ENCODE data around the gene NTSR1. TPM values are rescaled to one million over a fixed set of nuclear protein-coding genes. Genes with fewer than 3 reads are reported as not detected.

The NTSR1 gene
- total RNA-seq, 4 donors from 2014 or later, result 0.76 TPM; not detected in 3

DNA sequence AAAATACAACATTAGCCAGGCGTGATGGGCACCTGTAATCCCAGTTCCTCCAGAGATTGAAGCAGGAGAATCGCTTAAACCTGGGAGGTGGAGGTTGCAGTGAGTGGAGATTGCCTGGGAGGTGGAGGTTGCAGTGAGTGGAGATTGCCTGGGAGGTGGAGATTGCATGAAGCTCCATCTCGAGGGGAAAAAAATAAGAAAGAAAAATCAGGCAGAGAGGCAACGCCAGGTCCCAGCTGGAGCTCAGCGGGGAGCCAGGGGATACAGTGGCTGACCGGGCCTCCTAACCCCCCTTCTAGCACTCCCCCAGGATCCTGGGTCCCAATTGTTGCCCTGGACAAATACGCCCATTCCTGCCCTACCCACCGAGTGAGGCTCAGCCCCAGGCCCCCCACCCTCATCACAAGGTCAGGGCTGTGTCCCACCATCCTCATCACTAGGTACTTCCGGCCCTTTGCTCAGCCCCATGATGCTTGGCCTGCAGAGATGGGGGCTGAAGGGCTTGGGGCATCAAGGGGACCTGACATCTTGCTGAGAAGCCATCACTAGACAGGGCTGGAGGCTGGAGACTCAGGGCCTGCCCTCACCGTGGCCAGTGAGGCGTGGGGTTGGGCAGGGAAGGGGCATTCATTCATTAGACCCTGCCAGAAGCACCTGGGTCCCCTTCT lies 97.9 kb downstream of the NTSR1 start:
- peak overlapping the region in 3 of 4 donors; percentile 83 to 98 (median 86) for H3K27ac ChIP-seq
- no peaks in the 10 kb centered on the region for H3K9me3 ChIP-seq
- H3K27me3 ChIP-seq, result no peaks in the 10 kb centered on the region
- peaks cover 0 to 42% (median 0%) of the 10 kb centered on the region in 3 donors for H3K36me3 ChIP-seq
- H3K4me3 ChIP-seq, result peak overlapping the region in 3 of 4 donors; percentile 87 to 97 (median 95)
- TF ChIP-seq, protein P1, sequence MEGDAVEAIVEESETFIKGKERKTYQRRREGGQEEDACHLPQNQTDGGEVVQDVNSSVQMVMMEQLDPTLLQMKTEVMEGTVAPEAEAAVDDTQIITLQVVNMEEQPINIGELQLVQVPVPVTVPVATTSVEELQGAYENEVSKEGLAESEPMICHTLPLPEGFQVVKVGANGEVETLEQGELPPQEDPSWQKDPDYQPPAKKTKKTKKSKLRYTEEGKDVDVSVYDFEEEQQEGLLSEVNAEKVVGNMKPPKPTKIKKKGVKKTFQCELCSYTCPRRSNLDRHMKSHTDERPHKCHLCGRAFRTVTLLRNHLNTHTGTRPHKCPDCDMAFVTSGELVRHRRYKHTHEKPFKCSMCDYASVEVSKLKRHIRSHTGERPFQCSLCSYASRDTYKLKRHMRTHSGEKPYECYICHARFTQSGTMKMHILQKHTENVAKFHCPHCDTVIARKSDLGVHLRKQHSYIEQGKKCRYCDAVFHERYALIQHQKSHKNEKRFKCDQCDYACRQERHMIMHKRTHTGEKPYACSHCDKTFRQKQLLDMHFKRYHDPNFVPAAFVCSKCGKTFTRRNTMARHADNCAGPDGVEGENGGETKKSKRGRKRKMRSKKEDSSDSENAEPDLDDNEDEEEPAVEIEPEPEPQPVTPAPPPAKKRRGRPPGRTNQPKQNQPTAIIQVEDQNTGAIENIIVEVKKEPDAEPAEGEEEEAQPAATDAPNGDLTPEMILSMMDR (IDR thresholded peaks at IDR 0.05), result no peak
- TF ChIP-seq POLR2A (IDR thresholded peaks at IDR 0.05), result no peak
- peaks cover 3 to 32% (median 17%) of the 10 kb centered on the region in 4 donors for H3K4me1 ChIP-seq
- no peak for DNase-seq

DNA sequence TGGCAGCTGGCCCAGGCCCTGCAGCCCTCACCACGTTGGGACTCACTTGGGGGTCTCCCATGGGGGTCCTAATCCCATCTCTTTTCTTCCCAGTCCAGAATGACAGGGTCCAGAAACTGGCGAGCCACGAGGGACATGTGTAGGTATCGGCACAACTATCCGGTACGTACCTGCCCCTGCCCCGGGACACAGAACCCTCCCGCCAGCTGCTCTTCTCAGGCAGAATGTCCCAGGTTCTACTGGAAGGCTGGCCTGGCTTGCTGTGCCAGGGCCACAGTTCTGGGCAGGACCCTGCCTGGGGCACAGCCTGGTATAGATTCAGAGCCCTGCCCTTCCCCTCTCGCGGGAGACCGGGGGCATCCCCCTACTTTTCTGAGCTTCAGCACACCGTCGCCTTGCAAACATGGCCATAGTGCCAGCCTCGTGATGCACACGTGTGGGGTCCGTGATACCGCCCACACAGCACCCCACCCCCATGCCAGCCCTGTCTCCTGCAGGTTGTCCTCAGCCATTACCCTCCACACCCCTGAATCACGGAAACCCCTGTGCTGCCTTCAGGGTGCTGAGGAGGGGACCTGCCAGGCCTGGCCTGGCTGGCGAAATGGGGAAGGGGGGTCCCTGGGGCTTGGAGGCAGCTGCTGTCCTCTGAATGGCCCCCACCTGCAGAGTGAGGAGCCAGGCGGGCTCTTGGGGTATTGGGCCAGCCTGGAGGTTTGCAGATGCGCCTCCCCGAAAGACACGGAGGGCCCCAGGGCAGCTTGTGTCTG lies 99.0 kb downstream of the NTSR1 start:
- Histone ChIP-seq H3K27ac (peak overlapping the region in 1 of 4 donors; percentile 5), H3K27me3 (no peaks in the 10 kb centered on the region), H3K36me3 (peaks cover 0 to 53% (median 0%) of the 10 kb centered on the region in 3 donors), H3K4me1 (peaks cover 3 to 32% (median 17%) of the 10 kb centered on the region in 4 donors), H3K9me3 (no peaks in the 10 kb centered on the region), H3K4me3 (no peak overlapping the region)
- TF ChIP-seq POLR2A (IDR thresholded peaks at IDR 0.05), result no peak
- TF ChIP-seq, protein P1 (IDR thresholded peaks at IDR 0.05), result no peak
- DNase-seq, result no peak

DNA sequence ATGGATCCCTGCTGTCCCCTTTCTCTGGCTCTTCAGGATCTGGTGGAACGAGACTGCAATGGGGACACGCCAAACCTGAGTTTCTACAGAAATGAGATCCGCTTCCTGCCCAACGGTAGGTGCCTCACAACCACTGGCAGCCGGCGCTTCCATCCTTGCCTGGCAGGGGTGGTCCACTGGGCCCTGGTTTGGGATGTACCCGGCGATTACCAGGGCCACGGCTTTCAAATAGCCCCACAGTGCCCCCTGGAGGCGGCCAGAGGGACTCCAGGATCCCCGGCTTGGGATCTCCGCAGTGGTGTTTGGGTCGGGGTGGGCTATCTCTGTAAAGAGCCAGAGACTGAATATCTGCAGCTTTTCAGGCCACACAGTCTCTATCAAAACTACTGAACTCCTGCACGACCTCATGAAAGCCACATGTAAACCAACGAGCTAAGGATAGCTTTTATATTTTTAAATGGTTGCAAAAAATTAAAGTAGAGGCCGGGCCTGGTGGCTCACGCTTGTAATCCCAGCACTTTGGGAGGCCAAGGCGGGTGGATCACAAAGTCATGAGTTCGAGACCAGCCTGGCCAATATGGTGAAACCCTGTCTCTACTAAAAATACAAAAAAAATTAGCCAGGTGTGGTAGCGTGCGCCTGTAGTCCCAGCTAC lies 99.7 kb downstream of the NTSR1 start:
- Histone ChIP-seq H3K9me3 (no peaks in the 10 kb centered on the region), H3K27ac (no peak overlapping the region), H3K36me3 (peaks cover 0 to 58% (median 0%) of the 10 kb centered on the region in 3 donors), H3K4me3 (no peak overlapping the region), H3K27me3 (no peaks in the 10 kb centered on the region), H3K4me1 (peaks cover 3 to 32% (median 17%) of the 10 kb centered on the region in 4 donors)
- TF ChIP-seq POLR2A (IDR thresholded peaks at IDR 0.05), result no peak
- TF ChIP-seq, protein P1 (IDR thresholded peaks at IDR 0.05), result peak; percentile 80 to 95 (median 82)
- peak; percentile 73 to 83 (median 80) for DNase-seq

DNA sequence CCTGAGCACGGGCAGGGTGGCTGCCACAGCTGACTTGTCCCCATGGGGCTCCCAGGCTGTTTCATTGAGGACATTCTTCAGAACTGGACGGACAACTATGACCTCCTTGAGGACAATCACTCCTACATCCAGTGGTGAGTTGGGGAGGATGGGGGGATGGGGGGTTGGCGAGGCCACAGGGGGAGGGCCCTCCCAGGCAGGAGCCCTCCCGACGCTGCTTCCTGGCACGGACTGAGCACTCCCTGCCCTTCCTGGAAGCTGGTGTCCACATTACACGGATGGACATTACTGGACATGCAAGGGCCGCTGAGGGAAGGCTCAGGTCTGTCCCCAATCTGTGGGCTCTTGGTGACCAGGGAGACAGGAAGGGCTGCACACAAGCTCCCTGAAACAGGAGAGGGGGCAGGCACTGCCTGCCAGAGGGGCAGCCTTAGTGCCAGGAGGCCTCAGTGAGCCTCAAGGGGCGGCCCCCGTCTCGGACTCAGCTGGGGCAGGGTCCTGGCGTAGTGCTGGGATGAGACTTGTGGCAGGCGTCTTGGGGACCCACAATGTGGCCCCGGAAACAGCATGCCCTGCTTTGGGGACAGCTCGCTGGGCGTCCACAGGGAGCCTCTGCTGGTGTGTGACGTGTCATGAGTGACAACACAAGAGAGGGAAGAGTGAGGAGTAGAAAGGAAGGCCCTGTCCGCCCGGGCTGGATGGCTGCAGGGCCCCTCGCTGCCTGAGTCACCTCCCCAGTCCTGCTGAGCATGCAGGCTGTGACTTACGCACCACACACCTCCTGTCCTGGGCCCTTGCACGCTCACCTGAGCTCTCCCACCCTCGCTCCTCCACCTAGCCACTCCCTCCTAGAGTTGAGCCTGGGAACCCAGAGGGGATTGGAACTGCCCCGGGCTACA lies 101.1 kb downstream of the NTSR1 start:
- no peak for TF ChIP-seq POLR2A (IDR thresholded peaks at IDR 0.05)
- TF ChIP-seq, protein P1 (IDR thresholded peaks at IDR 0.05), result no peak
- H3K9me3 ChIP-seq, result no peaks in the 10 kb centered on the region
- peaks cover 0 to 28% (median 16%) of the 10 kb centered on the region in 4 donors for H3K4me1 ChIP-seq
- no peak overlapping the region for H3K4me3 ChIP-seq
- peaks cover 0 to 62% (median 0%) of the 10 kb centered on the region in 3 donors for H3K36me3 ChIP-seq
- no peak overlapping the region for H3K27ac ChIP-seq
- H3K27me3 ChIP-seq, result peaks cover 0 to under 1% of the 10 kb centered on the region in 2 donors
- DNase-seq, result no peak

DNA sequence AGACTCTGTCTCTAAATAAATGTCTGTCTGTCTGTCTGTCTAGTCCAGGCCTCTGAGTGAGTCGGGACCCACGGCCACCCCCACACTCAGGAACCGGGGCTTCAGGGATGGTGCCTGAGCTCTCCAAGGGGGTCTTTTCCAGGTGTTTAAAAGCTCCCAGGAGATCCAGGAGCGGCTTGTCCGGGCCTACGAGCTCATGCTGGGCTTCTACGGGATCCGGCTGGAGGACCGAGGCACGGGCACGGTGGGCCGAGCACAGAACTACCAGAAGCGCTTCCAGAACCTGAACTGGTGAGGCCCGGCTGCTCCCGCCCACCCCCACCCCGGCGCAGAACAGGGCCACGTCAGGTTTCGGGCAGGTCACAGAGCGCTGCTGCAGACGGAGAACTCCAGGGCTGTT lies 102.7 kb downstream of the NTSR1 start:
- Histone ChIP-seq H3K9me3 (no peaks in the 10 kb centered on the region), H3K4me3 (no peak overlapping the region), H3K27me3 (peaks cover 0 to 16% of the 10 kb centered on the region in 2 donors), H3K36me3 (peaks cover 0 to 62% (median 0%) of the 10 kb centered on the region in 3 donors), H3K27ac (no peak overlapping the region), H3K4me1 (peaks cover 0 to 35% (median 16%) of the 10 kb centered on the region in 4 donors)
- TF ChIP-seq POLR2A (IDR thresholded peaks at IDR 0.05), result no peak
- TF ChIP-seq, protein P1 (IDR thresholded peaks at IDR 0.05), result no peak
- no peak for DNase-seq

Measured in Peyer's patch (tissue), 4 donors.